H4 (cell line): ENCODE data around the gene TSPAN9. TPM values are rescaled to one million over a fixed set of nuclear protein-coding genes. Genes with fewer than 3 reads are reported as not detected.

Experiments used
- DNase-seq: peaks from one replicate; pipeline ENCODE4 v3.0.0-alpha.2; 2015; ENCODE audit warnings: low spot score
- total RNA-seq: library from RNA; depleted of rRNA; stranded (reverse); fragments of >200 nt; shearing (Covaris generic); gene quantifications from 2 replicates; pipeline ENCODE4 v1.2.3, GENCODE V29; 2014

The TSPAN9 gene
- total RNA-seq, 1 experiment from 2014 or later, result 12.7 TPM

DNA sequence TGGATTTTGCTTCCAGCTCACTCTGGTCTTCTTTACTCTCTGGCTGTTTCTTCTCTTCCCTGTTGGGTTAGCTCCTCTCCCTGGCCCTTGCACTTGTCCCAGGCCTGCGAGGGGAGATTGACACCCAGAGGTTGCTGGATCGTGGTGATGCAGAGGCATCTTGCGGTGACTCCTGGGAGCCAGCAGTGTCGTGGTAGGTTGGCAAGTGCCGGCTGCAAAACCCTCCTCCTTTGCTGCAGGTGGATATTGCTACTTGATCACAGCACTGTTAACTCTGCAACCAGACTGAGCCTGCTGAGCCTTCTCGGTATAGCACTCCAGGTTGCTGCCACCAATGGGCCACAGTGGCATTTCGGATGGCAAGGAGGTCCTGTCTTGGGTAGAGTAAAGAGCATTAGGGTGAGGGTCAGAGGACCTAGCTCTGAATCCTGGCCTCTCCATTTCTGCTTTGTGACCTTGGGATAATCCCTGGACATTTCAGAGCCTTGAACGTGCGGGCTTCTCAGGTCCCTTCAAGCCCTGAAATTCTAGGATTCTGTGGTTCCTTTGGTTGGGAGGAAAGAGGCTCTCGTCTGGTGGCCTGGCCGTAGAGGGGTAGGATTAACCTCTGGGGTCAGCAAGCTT is 87.4 kb downstream of the TSPAN9 start:
- no peak for DNase-seq

DNA sequence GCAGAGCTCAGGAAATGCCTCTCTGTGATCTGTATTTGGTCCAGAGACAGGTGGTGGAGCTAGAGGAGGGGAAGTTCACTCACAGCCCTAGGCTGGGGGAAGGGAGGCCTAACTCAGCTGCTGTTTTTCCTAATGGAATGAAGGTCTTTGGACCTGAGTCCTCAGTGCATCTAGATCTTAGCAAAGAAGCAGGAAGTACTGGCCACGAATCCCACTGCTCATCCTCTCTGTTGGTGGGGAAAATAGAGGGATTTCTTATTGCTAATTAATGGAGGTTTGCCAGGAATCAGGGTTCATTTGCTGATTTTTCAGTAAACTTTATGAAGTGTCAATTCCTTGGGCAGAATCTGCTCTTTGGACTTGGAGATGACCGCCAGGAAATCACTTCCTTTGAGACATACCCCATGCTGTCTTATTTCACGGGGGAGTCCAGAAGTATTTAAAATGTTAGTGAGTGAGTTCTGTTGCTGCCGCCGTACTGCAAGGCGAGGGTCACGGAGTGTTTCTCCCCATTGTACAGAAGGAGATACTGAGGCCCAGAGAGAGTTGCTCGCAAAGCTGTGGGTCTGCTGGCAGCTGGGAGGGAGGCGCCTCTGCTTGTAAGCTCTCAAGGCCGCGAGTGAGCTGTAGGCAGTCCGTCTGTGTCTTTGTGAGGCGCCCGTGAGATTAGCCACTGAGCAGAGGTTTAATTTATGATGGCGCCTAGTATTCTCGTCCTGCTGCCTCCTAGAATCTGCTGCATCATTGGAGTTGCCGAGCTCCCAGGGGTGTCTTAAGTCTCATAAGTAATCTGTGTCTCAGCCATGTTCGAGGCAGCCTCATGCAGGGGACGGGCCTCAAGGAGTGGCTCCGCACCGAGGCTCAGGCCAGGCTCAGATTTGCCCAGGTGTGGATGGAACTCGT is 88.2 kb downstream of the TSPAN9 start:
- DNase-seq, result no peak

DNA sequence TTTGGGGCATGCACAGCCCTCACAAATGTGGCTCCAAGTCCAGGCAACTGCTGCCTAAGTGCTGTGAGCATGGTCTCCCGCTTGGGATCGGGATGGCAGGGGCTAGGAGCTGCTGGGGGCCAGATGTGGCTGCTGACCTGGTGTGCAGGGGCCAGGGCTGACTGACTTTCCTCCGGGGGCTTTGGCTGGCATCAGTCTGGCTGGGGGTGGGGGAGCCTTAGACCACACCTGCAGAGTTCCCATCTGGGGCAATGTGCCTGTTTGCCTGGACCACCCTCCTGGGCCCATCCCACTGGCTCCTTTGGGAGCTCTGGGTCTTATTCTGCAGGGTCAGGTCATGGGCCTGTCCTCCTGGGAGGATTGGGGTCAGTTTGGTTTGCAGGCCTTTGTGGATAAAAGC is 90.5 kb downstream of the TSPAN9 start:
- DNase-seq, result no peak

DNA sequence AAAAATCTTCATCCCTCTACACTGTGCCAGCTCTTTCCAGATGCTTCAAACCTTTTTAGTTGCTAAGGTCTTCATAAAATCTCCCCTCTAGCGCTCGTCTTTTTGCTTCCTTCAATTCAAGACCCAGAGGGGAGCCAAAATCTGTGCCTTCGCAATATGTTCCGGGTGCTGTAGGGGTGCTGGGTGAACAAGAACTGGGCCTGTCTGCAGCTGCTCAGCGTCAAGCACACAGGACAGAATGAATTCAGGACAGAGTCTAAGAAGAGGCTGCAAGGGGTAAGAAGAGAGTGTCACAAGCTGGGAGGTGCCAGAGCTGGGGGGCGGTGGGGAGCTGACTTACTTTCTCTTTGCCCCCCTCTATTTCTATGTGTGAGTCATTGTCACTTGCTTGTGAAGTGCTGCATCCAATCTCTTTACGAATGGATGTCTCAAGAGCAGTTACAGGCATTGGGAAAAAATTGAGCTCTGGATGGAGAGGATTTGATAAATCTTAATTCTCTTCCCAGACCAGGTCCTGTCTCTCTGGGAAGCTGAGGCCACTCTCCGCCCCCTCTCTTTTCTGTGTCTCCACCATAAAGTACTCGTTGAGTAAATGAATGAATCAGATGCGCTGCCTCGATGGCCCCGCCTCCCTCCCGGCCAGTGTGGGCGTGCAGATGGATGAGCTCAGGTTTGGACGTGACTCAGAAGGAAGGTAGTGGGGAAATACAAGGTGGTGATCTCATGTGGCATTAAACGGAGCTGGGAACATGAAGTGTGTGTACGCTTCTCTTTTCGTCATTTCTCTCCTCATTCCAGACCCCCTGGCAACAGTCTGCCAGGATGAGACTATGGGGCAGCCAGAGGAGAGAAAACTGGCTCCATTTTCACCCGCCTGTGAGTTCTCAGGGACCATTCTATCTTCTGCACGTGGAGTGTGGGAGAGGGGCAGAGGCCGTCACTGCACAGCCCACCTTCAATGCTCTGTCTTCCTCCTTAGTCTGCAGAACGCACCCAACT is 91.3 kb downstream of the TSPAN9 start:
- DNase-seq, result peak; percentile 92

DNA sequence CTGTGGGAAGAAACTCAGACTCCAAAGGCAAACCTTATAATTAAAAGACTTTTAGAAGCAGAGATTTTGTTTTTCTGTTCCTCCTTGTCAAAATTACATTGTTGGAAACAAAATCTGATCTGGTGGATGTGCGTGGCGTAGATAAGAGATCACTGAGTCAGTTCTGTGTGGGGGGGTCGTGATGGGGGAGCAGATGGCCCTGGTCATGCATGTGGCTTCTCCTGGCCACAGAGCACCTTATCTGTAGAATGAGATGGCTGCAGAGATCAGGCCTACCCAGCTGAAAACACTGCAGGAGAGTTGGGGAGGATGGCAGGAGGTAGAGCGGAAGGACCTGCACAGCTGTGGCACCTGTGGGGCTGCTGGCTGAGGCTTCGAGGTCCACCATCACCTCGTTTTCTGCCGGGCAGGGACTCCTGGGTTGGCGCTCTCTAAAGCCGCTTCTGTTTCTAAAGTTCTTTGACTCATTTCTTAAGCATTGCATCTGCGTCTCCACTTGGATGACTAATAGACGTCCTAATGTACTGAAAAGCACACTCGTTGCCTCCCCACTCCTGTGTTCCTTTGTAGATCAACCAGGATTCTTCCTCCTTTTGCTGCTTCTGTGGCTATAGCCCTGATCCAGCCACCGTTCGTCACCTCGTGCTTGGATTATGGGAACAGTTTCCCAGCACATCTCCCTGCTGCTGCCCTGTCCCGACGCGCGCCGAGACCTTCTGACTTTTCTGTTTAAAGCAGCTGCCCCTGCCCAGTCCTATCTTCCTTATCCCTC is 93.4 kb downstream of the TSPAN9 start:
- DNase-seq, result peak; percentile 62

DNA sequence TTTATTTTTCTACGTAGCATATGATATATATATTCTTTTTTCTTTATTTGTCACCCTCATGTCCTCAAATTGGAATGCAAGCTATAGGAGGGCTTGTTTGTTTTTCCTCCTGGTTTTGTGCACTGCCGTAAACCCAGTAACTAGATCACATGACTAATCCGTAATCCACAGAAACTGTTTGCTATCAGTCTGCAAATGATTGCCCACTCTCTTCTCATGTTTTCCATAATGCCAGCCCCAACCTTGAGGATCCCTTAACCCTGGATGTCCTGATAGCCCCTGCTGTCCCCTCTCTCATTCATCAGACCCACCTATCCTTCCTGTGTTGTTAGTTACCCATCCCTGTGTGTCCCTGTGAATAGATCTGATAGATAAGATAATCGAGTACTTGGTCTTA is 94.0 kb downstream of the TSPAN9 start:
- DNase-seq, result no peak

DNA sequence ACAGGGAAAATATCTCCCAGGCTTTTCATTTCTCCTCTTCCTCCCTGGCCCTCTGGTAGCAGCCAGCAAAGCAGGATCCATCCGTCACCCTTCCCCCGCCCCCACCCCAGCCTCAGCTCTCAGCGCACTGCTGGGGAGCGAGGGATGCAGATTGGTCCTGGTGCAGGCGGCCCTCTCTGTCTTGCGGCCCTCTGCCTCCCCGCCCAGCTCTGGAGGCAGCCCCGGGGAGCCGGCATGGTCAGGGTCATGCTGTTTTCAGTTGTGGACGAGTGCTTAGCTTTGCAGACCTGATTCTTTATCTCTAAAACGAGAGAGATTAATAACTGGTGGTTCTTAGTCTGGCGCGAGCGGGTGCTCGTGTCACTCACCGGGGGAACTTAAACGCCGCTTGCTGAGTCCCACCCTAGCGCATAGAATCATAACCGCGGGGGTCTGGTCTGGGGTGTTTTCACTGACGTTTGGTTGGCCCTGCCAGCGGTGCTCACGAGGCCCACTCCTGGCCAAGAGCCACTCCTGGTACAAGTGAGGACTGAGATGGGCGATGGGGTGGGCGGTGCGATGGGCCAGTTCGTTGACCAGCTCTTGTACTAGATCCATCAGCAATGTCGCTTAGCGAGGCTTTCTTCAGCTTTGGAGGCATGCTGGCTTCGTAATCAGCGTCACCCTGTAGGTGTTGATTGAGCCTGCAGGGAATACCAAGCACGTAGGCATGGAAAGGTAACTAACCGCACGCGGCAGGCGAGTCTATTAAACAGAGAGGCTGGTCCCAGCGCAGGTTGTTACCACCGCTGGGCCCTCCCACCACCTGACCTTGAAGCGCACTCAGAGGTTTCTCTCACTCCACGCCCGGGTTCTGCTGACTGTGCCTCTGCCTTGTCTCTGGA is 95.2 kb downstream of the TSPAN9 start:
- no peak for DNase-seq

DNA sequence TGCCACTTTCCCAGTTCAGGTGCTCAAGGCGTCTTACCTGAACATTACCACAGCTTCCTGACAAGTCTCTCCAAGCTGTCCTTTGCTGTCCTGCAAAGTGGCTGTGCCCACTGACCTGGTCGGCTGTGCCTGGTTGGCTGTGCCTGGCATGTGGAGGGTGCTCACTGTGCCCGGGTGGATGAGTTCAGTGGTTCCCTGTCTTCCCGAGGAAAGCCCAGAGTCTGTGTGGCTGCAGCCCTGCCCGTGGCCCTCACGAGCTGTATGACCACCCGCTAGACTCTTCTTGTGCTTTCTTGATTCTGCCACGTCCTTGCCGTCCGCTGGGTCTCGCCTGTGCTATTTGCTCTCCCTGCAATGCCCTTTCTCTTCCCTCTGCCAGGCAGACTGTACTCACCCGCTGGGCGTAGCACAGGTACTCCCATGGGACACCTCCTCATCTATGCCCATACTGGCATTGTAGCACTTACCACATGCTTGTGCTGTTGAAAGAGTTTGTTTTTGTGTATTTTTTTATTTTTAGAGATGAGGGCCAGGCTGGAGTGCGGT is 95.9 kb downstream of the TSPAN9 start:
- no peak for DNase-seq

DNA sequence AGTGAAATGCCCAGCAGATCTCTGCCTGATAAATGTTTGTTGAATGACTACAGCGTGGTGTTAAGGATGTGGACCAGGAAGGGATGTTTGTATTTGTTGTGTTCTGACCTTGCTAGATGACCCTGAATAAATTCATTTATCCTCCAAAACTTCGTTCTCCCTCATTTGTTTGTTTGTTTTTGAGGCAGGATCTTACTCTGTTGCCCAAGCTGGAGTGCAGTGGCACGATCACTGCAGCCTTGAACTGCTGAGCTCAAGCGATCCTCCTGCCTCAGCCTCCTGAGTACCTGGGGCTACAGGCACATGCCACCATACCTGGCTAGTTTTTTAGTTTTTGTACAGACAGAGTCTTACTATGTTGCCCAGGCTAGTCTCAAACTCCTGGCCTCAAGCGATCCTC is 96.7 kb downstream of the TSPAN9 start:
- DNase-seq, result no peak

DNA sequence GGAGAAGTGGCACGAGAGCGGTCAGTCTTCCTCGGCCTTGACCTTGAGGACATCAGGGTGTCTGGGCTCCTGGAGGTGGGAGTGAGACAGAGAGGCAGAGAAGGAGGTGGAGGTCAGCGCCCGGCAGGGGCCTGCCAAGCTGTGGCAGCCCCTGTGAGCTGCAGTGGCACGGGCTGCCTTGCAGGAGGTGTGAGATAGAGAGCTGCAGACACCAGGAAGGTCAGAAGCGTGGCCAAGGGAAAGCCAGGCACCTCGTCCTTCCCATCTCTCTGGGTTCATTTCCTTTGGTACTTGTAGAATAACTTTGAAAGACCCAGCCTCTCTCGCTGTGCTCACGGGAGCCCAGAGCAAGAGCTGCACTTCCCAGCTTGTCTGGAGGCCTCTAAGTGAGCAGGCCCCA is 98.1 kb downstream of the TSPAN9 start:
- no peak for DNase-seq

DNA sequence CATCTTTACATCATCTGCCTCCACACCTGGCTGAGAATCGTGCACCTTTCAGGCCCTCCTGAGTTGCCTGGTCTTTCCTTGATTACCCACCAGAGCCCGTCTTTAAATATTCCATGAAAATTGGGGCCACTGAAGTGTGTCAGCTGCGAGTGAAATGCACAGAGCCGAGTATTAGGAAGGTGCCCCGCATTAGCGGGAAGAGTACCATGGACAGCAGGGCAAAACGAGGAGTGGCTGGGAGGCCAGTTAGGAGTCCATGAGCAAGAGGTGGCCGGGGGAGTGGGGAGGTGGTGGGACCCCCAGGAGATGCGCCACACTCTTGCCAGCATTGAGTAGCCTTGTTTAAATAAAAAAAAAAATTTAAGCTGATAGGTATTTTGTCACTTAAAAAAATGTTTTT is 99.6 kb downstream of the TSPAN9 start:
- no peak for DNase-seq

DNA sequence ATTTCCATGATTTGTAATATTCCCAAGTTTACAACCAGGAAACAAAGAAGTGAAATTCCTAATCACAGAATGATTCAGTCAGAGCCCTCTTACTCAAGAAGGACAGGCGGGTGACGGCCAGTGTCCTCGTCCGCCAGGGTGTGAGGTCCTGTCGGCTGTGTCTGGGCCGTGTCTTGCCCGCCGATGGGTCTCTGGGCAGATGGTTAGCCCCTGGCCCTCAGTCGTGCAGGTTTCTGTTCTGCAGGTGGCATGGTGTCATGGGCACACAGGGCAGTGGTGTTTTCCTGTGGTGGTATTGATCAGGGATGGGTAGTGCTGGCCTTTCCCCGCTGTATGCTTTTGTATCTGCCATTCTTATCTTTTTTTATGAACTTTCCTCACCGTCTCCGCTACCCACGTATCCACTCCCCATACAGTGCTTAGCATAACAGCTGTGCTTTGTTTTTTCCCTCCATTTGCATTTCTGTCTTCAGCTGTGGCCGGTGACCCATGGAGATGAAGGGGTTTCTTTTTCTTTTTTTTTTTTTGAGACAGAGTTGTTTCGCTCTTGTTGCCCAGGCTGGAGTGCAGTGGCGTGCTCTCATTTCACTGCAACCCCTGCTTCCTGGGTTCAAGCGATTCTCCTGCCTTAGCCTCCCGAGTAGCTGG is 100.7 kb downstream of the TSPAN9 start:
- no peak for DNase-seq

DNA sequence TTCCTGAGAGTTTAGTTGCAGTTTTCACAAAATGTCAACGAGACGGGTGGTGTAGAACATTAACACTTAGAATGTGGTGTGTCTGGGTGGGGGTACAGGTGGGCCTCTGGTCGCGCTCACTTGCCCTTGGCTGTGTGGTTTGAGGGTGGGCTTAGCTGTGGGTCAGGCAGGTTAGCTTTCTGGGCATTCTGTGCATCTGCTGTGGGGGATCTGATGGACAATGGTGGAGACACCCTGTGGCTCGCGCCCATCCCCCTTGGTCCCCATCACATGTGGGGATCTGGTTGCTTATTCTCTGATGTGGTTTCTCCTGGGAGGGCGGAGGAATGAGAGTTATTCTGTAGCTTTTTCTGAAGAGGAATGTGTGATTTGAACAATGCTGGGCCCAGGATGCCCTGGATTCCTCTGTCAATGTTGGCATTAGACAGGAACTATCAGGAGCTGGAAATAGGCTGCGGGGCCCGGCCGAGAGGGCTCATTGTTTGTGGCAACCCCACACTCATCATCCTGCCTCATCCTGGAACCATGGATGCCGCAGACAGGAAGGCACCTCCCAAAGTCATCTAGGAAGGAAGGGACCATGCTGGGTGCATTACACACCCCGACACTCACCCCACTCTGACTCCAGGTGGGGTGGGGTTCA is 101.6 kb downstream of the TSPAN9 start:
- DNase-seq, result no peak

DNA sequence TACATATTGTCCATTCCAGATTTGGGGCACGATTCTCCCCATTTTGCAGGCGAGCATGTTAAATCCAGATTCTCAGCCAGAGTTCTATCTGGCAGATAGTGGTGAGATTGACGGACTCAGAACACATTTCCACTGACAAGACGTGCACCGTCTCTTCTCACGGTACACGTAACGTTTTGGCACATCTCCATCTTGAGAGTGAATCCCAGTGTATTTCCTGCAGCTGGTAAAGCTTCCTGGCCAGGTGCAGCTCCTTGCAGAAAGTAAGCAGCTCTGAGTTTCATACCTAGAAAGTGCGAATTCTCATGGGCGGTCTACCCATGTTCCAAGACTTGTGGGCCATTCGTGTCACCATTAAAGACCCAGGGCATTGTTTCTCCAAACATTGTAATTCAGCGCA is 102.6 kb downstream of the TSPAN9 start:
- no peak for DNase-seq

DNA sequence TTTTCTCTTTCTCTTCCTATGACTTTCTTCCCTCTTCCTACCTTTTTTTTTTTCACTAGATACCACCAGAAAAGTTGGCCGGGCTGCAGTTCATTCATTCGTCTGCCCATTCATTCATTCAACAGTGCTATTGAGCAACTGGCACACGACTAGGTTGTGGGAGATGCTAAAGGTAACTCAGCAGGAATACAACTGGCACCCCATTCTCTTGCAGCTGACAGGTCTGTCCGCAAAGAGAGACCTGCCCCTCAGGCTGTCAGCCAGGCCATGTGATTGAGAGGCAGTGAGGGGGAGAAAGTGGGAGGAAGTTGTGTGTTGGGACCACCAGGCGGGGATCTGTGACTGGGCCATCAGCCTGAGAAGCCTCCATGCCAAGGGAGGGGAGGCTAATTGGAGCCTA is 105.2 kb downstream of the TSPAN9 start:
- no peak for DNase-seq

DNA sequence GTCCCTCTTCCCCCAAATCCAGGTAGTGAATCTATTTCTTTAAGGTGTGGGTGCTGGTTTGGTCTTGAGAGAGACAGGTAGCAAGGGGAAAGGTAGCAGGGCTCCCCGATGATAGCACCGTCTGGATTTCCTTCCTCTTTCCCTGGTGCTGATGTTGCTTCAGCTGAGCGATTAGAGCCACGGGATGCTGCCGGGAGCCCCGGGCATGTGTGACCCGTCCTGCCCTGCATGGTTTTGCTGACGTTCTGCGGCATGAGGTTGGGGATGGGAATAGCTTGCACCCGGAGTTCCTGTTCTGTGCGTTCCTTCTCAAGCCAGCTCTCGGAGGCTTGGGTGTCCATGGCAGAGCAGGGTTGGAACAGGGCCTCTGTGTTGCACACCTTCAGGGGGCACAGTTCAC is 107.3 kb downstream of the TSPAN9 start:
- no peak for DNase-seq

DNA sequence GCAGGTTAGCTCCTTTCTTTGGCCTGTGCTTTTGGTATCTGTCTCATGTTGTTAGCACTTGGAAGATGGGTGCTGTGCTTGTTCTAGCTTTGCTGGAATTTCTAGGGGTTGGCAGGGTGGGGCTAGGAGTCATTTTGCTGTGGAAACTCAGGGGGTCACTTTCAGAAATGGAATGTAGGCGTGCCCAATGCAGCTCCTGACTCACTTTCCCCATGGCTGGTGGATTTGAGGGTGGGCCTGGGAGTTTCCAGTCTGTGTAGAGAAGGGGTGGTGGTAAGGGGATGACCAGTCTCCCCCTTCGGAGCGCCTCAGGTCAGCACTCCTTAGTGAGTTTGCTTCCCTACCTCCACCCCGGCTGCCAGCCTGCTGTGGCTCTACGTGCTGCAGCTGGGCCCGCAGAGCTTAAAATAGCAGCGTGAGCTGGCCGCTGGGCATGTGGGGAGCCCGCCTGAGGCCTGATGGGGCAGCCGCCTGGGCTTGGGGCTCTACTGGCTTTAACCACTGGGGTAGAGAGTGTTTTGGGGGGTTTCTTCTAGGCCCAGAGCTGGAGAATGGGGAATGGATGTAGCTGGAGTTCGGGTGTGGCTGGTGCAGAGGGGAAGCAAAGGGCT is 108.2 kb downstream of the TSPAN9 start:
- no peak for DNase-seq

DNA sequence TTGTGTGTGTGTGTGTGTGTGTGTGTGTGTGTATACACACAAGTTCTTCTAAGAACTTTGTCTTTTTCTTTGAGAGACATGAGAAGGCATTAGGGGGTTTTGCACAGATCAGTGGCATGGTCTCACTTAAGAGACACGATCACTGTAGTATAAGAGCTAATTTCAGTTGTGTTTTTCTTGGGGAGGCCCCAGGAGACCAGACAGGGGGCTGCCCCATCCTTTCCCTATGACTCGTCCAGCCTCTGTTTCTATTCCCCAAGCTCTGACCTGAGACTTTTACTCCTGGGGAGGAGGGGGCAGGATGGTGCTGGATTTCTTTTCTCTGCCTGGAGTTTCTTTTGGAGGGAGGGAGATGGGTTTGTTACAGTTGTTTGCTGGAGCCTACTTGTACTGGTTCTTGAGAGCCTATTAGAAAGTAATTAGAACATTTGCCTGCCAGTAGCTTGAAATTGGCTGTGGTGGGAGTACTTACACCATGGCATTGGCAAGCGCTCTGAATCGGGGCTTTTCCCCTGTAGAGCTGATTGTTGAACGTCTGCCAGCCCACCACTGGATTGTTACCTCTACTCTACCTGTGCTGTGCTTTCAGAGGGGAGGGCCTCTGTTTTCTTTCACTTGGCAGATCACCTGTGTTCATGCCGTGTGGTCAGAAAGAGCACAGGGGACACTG is 109.5 kb downstream of the TSPAN9 start:
- DNase-seq, result no peak
